Naive thymus-derived CD8-positive, alpha-beta T cell (primary cell): ENCODE results near the gene NRXN3. TPM values are rescaled to one million over a fixed set of nuclear protein-coding genes. Genes with fewer than 3 reads are reported as not detected.
A peak's percentile ranks its signal among the peaks of the same experiment; 100 is the strongest.

Experiments
- ATAC-seq, 2 donors: fragments of 150-1000 bp; cut with Tn5 transposase in 1 of 2; sonication (Bioruptor Pico), chemical (Tn5 transposase) in 1 of 2; 1 replicate in 1 of 2; 2 replicates in 1 of 2; pipeline ENCODE4 v1.10.0; 2021; ENCODE audit warnings: mild to moderate bottlenecking in 2 of 2, moderate library complexity in 2 of 2
- POLR2A ChIA-PET: fragments of 350-600 bp; sonication (Branson Sonifier 250); formaldehyde crosslinking; loops from one replicate; lab custom pipeline; 2021; ENCODE audit warnings: antibody characterized with exemption; lab: Charles Lee
- DNase-seq, 10 donors: peaks; one replicate each; pipeline versions ENCODE4 v3.0.0 to v3.0.0-alpha.2; 2020 to 2022
- H3K27ac Mint-ChIP-seq, 10 donors: one replicate each; pipeline ENCODE4 v1.8.0; 2020 to 2022; ENCODE audit warnings: mild to moderate bottlenecking in 10 of 10, mixed read lengths in 10 of 10, moderate library complexity in 4 of 10, inconsistent platforms in 1 of 10
- H3K27me3 Mint-ChIP-seq, 5 donors: one replicate each; pipeline ENCODE4 v1.8.0; 2021 to 2022; ENCODE audit warnings: mixed read lengths in 5 of 5
- H3K36me3 Mint-ChIP-seq, 3 donors: one replicate each; pipeline ENCODE4 v1.8.0; 2020 to 2022; ENCODE audit warnings: mixed read lengths in 3 of 3, mild to moderate bottlenecking in 2 of 3, inconsistent platforms in 1 of 3
- H3K4me1 Mint-ChIP-seq, 4 donors: one replicate each; pipeline ENCODE4 v1.8.0; 2021 to 2022; ENCODE audit warnings: mixed read lengths in 4 of 4
- H3K4me3 Mint-ChIP-seq, 10 donors: one replicate each; pipeline ENCODE4 v1.8.0; 2020 to 2022; ENCODE audit warnings: mild to moderate bottlenecking in 10 of 10, mixed read lengths in 10 of 10, moderate library complexity in 6 of 10, inconsistent platforms in 1 of 10
- H3K9me3 Mint-ChIP-seq, 9 donors: one replicate each; pipeline ENCODE4 v1.8.0; 2020 to 2022; ENCODE audit warnings: mixed read lengths in 9 of 9, mild to moderate bottlenecking in 3 of 9, inconsistent platforms in 1 of 9, moderate library complexity in 1 of 9
- polyA plus RNA-seq, 3 donors: library from polyadenylated mRNA; unstranded; fragments of 300-500 nt; fragmentation: Illumina TruSeq; gene quantifications; one replicate each; pipeline ENCODE4 v1.2.3, GENCODE V29; 2021
- total RNA-seq, 8 experiments: library from RNA in 2 of 8; stranded (reverse) in 2 of 8; gene quantifications; one replicate each; pipeline ENCODE4 v1.2.3 and lab custom pipeline; 2021 to 2026

NRXN3 gene
- total and polyA plus RNA-seq, 5 experiments from 2014 or later, result not detected

DNA sequence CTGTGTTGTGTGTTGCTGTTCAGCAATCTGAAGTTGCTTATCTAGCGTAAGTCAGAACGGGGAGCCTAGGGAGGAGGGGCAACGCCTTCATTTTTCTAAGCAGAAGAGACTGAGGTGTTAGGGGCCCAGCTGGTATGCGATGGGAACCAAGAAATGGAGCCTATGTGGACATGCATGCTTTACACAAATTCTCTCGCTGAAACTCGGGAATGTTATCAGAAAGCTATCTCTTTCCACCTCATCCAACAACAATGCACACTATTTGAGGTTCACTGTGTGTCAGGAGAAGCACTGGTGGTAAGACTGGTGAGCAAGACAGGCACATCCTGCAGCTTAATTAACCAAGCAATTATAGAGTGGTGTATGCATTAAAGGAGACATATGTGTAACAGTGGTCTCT lies 89.7 kb downstream of the NRXN3 start:
- H3K4me3 Mint-ChIP-seq, result no peak overlapping the region
- H3K27me3 Mint-ChIP-seq, result peaks cover 0 to 26% (median 10%) of the 10 kb centered on the region in 5 donors
- peaks cover 0 to 16% (median 0%) of the 10 kb centered on the region in 9 donors for H3K9me3 Mint-ChIP-seq
- POLR2A ChIA-PET, result no interaction called here
- peaks cover 0 to 5% (median 0%) of the 10 kb centered on the region in 4 donors for H3K4me1 Mint-ChIP-seq
- no peak for ATAC-seq
- H3K36me3 Mint-ChIP-seq, result no peaks in the 10 kb centered on the region
- no peak overlapping the region for H3K27ac Mint-ChIP-seq
- DNase-seq, result no peak

DNA sequence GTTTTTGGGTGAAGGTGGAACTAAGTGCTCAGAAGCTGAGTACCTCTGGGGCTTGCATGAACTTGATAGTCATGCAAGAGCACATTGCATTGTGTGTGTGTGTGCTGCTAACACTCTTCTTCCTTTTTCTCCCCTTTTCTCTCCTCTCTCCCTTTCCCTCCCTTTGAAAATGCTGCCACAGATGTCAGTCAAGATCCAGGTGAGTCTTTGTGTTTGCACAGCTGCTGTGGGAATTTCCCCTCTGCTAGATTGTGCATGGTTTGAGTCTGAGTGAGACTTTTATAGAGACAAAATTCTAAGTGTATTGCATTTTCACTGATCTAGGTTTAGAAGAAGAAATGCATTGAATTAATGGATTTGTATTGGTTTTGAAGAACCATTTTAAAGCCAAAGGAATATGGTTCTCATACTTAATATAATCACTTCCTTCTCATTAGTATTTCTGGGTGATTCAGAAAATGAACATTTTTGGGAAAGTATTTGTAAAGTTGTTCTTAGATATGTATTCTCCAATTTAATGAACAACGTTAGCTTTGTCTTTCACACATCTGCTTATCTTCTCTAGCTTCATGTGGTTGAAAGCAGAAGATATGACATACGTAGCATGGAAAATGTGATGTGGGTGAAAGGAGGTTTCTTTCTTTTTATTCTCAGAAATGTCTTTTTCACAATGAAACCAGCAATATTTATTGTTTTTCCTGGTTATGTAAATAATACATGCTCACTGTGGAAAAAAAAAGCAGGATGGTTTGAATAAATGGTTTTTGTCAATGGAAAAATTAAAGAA lies 108.5 kb downstream of the NRXN3 start:
- H3K4me3 Mint-ChIP-seq, result no peak overlapping the region
- POLR2A ChIA-PET, result no interaction called here
- H3K9me3 Mint-ChIP-seq, result no peaks in the 10 kb centered on the region
- H3K36me3 Mint-ChIP-seq, result no peaks in the 10 kb centered on the region
- ATAC-seq, result no peak
- no peak overlapping the region for H3K27ac Mint-ChIP-seq
- peaks cover 0 to 17% (median 4%) of the 10 kb centered on the region in 5 donors for H3K27me3 Mint-ChIP-seq
- no peak for DNase-seq
- H3K4me1 Mint-ChIP-seq, result no peaks in the 10 kb centered on the region

DNA sequence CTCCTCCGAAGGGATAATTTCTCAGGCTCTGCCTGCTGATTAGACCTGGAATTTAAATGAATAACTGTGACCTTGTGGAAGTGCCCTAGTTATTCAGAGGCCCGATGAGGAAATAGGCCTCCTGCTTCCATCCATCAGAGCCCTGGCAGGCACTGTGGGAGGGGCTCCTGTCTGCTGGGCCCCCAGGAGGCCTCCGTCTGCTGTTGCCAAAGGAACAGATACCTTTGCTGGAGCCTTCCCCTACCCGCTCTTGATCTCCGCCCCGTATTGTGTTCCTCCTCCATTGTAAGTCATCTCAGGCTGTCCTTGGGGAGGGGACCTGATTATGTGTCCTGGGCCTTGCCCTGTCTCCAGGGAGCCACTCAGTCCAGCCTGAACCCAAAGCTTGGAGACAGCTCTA lies 112.3 kb downstream of the NRXN3 start:
- H3K36me3 Mint-ChIP-seq, result no peaks in the 10 kb centered on the region
- ATAC-seq (no peak), DNase-seq (no peak)
- POLR2A ChIA-PET, result no interaction called here
- peaks cover 3 to 17% (median 12%) of the 10 kb centered on the region in 5 donors for H3K27me3 Mint-ChIP-seq
- no peak overlapping the region for H3K27ac Mint-ChIP-seq
- H3K4me1 Mint-ChIP-seq, result no peaks in the 10 kb centered on the region
- no peak overlapping the region for H3K4me3 Mint-ChIP-seq
- no peaks in the 10 kb centered on the region for H3K9me3 Mint-ChIP-seq

DNA sequence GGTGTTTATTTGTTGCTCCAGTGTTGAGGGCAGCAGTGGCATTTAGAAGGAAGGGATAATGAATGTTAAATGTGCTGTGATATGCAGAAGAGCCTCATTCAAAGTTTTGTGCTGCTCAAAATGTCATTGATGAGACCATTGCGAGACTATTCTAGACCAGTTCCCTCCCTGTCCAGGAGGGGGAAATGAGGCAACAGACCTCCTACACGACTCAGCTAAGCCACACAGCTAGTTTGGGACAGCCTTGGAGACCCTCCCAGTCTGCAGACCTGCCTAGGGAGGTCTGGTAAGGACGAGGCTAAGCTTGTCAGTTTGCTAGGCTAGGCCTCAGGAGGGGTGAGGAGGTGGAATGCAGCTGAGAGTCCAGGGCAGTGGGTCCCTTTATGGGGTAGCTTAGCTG lies 116.0 kb downstream of the NRXN3 start:
- no peaks in the 10 kb centered on the region for H3K36me3 Mint-ChIP-seq
- no peak overlapping the region for H3K27ac Mint-ChIP-seq
- DNase-seq, result no peak
- no peaks in the 10 kb centered on the region for H3K9me3 Mint-ChIP-seq
- ATAC-seq, result no peak
- peaks cover 4 to 20% (median 11%) of the 10 kb centered on the region in 5 donors for H3K27me3 Mint-ChIP-seq
- H3K4me1 Mint-ChIP-seq, result no peaks in the 10 kb centered on the region
- no peak overlapping the region for H3K4me3 Mint-ChIP-seq
- POLR2A ChIA-PET, result no interaction called here

DNA sequence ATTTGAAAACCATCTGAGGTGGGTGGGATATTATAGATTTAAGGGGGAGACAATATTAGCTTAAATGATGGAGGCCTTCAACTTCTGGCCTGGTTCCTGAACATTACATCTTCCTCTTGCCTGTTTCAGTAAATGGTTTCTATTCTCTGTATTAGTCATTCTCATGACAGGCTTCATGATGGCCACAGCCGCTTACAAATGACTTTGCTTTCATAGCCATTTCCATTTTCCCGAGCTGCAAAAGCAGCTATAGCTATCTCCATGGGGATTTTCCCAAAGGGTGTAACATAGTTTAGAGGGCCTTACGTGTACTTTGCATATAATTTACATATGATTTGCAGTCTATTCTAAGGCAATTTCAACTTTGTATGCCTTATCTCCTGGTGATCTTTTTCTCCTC lies 121.8 kb downstream of the NRXN3 start:
- DNase-seq, result no peak
- POLR2A ChIA-PET, result no interaction called here
- no peaks in the 10 kb centered on the region for H3K4me1 Mint-ChIP-seq
- H3K27me3 Mint-ChIP-seq, result peaks cover 4 to 24% (median 5%) of the 10 kb centered on the region in 5 donors
- no peaks in the 10 kb centered on the region for H3K9me3 Mint-ChIP-seq
- H3K4me3 Mint-ChIP-seq, result no peak overlapping the region
- H3K36me3 Mint-ChIP-seq, result no peaks in the 10 kb centered on the region
- ATAC-seq, result no peak
- no peak overlapping the region for H3K27ac Mint-ChIP-seq

DNA sequence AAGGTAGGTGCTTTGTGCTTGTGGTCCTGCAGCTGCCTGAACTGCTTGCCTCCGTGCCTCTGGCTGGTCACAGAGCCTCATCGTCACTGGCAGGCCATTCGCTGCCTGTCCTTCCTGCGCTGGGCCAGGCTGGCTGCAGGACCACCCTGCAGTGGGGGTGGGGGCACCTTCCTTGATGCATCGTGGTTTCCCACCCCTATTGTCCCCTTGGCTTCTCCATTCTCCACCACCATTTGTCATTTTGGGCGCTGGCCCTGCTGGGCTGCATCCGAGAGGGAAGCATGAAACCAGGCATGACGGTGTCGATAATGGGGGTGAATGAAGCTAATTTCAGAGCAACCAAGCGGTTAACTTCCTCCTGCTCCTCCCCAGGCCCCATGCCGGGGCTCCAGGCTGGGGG lies 127.7 kb downstream of the NRXN3 start:
- POLR2A ChIA-PET, result no interaction called here
- Mint-ChIP-seq H3K4me1 (no peaks in the 10 kb centered on the region), H3K36me3 (no peaks in the 10 kb centered on the region), H3K9me3 (peaks cover 0 to 5% (median 0%) of the 10 kb centered on the region in 9 donors), H3K4me3 (no peak overlapping the region), H3K27me3 (peaks cover 6 to 39% (median 16%) of the 10 kb centered on the region in 5 donors), H3K27ac (peak overlapping the region in 1 of 10 donors; percentile 25)
- DNase-seq (no peak), ATAC-seq (no peak)

DNA sequence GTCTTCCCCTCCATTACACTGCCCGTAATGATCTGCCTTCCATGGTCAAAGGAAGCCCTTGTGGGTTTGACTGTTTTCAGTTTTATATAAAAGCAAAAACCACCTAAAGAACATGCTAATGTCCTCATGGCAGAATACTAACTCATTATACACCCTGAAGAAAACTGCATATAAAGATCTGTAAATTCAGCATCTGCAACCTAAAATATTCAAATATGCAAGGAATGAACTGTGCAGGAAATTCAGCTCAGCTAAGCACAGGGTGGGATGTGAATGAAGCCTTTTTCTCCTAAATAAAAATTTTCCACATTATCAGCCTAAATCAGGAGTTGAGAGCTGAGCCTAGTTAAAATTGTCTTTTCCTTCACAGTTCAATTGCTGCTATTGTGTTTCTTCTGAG lies 128.1 kb downstream of the NRXN3 start:
- no peaks in the 10 kb centered on the region for H3K36me3 Mint-ChIP-seq
- H3K27ac Mint-ChIP-seq, result no peak overlapping the region
- H3K4me3 Mint-ChIP-seq, result no peak overlapping the region
- no peak for ATAC-seq
- H3K9me3 Mint-ChIP-seq, result peaks cover 0 to 5% (median 0%) of the 10 kb centered on the region in 9 donors
- no peaks in the 10 kb centered on the region for H3K4me1 Mint-ChIP-seq
- DNase-seq, result no peak
- POLR2A ChIA-PET, result no interaction called here
- peaks cover 6 to 43% (median 18%) of the 10 kb centered on the region in 5 donors for H3K27me3 Mint-ChIP-seq

DNA sequence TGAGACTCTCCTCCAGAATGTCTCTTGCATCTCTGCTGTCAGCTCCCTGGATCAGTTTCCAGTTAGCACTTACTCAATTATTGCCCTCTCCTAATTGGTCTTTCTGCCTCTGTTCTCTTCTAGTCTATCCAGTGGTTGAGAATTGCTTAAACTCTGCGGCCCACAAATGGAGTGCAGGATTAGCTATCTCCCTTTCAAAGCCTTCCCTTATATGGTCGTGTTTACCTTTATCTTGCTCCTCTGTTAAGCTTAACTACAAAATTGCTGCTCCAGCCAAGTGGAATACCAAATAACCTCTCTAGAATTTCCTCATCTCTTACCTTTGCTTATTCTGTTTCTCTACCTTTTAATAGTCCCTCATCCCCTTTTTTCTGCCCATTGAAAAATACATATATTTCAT lies 132.7 kb downstream of the NRXN3 start:
- H3K27me3 Mint-ChIP-seq, result peaks cover 11 to 32% (median 12%) of the 10 kb centered on the region in 5 donors
- H3K4me1 Mint-ChIP-seq, result no peaks in the 10 kb centered on the region
- H3K4me3 Mint-ChIP-seq, result no peak overlapping the region
- ATAC-seq (no peak), DNase-seq (no peak)
- POLR2A ChIA-PET, result no interaction called here
- H3K36me3 Mint-ChIP-seq, result no peaks in the 10 kb centered on the region
- peaks cover 0 to 5% (median 0%) of the 10 kb centered on the region in 9 donors for H3K9me3 Mint-ChIP-seq
- no peak overlapping the region for H3K27ac Mint-ChIP-seq

DNA sequence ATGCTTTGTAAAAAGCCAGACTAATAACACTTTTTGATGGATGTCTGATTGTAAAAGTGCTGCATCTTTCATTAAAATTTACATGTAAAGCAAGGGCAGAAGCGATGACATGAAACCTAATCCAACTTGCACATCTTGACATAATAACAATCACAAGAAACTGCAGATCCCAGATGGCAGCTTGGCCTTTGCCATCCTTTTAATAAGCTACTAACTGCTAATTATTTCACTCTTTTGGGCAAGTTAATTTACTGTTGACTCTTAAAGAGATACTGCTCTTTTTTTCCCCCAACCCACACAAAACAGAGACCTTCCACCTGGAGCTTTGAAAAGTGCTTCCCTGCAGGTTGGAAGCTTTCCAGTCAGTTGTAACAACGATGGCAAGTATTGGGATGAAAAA lies 137.5 kb downstream of the NRXN3 start:
- no peak overlapping the region for H3K4me3 Mint-ChIP-seq
- peaks cover 0 to 2% (median 0%) of the 10 kb centered on the region in 9 donors for H3K9me3 Mint-ChIP-seq
- H3K27ac Mint-ChIP-seq, result no peak overlapping the region
- ATAC-seq, result no peak
- H3K4me1 Mint-ChIP-seq, result no peaks in the 10 kb centered on the region
- no peak for DNase-seq
- peaks cover 4 to 14% (median 7%) of the 10 kb centered on the region in 5 donors for H3K27me3 Mint-ChIP-seq
- POLR2A ChIA-PET, result no interaction called here
- H3K36me3 Mint-ChIP-seq, result no peaks in the 10 kb centered on the region

DNA sequence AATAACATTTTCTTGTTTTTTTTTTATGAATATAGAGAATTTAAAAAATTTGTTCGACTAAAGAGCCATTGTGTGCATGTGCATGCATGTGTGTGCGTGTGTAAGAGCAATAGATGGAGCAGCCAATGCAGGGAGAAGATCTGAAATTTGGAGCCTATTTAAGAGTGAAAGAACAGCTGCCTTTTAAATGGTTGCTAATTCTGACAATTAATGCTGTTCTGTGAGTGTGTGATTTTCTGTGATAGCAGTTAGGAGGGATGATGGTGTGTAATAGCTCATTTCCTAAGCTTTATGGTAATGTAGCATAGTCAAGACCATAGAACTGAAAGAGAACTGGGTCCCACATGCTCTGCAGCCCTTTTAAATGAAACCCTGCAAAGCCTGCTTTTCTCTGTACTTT lies 137.9 kb downstream of the NRXN3 start:
- DNase-seq, result no peak
- Mint-ChIP-seq H3K27ac (no peak overlapping the region), H3K4me1 (no peaks in the 10 kb centered on the region), H3K9me3 (peaks cover 0 to 2% (median 0%) of the 10 kb centered on the region in 9 donors), H3K4me3 (no peak overlapping the region), H3K27me3 (peaks cover 1 to 10% (median 7%) of the 10 kb centered on the region in 5 donors), H3K36me3 (no peaks in the 10 kb centered on the region)
- no peak for ATAC-seq
- POLR2A ChIA-PET, result no interaction called here

DNA sequence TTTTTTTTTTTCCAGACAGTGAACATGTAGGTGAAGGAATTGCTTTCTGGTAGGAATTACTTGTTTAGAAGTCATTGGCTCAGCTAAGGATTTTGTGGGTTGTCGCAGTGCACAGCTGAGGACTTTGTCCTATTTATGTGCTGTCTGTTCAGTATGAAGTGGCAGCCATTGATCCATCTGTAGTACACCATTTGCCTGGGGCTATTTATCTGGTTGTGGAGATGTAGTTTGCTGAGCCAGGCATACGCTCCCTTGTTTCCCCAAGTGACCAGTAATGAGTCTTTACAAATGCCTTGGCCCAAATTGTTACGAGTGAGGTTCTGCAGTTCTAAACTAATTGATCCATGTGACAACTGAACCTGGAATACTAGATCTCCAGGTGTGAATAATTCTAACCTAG lies 140.1 kb downstream of the NRXN3 start:
- POLR2A ChIA-PET, result no interaction called here
- no peaks in the 10 kb centered on the region for H3K9me3 Mint-ChIP-seq
- no peaks in the 10 kb centered on the region for H3K4me1 Mint-ChIP-seq
- H3K36me3 Mint-ChIP-seq, result no peaks in the 10 kb centered on the region
- H3K27me3 Mint-ChIP-seq, result peaks cover 0 to 11% (median 4%) of the 10 kb centered on the region in 5 donors
- DNase-seq (no peak), ATAC-seq (no peak)
- no peak overlapping the region for H3K4me3 Mint-ChIP-seq
- H3K27ac Mint-ChIP-seq, result no peak overlapping the region

DNA sequence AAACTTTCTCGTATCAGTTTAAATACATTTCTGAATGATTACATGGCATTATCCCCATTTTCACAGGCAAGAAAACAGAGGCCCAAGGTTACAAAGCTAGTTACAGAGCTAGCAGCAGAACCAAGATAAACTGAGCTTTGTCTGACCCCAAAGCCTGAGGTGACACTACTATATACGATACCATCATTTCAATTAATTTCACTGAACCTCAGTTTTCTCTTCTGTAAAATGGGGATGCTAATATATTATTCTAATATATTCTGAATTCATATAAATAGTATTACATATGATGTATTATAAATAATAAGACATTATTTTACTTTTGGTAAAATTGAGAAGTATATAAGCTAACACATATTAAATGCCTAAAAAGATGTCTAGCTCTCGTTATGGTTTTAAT lies 143.3 kb downstream of the NRXN3 start:
- ATAC-seq (no peak), DNase-seq (no peak)
- POLR2A ChIA-PET, result no interaction called here
- H3K9me3 Mint-ChIP-seq, result peaks cover 0 to 10% (median 0%) of the 10 kb centered on the region in 9 donors
- no peak overlapping the region for H3K4me3 Mint-ChIP-seq
- H3K4me1 Mint-ChIP-seq, result no peaks in the 10 kb centered on the region
- peaks cover 3 to 41% (median 14%) of the 10 kb centered on the region in 5 donors for H3K27me3 Mint-ChIP-seq
- no peak overlapping the region for H3K27ac Mint-ChIP-seq
- H3K36me3 Mint-ChIP-seq, result no peaks in the 10 kb centered on the region

DNA sequence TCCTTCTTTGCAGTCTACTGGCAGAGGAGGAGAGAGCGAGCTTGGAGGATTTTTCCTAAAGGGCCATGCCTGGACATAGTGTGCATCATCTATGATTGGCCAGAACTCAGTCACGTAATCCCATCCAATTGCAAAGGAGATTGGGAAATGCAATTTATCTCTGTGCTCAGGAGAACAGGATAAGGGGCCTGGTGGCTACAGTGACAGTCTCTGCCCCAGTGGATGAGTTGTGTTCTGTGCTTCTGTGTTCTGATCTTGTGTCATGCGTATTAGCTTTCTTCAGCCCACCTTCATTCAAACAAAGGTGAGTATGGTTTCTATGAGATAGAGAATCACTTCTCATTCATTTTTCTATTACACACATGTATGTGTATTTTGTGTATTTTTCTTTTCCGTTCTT lies 144.3 kb downstream of the NRXN3 start:
- DNase-seq (no peak), ATAC-seq (no peak)
- Mint-ChIP-seq H3K9me3 (peaks cover 0 to 10% (median 0%) of the 10 kb centered on the region in 9 donors), H3K27ac (no peak overlapping the region), H3K4me1 (no peaks in the 10 kb centered on the region), H3K4me3 (no peak overlapping the region), H3K36me3 (no peaks in the 10 kb centered on the region), H3K27me3 (peaks cover 3 to 49% (median 19%) of the 10 kb centered on the region in 5 donors)
- POLR2A ChIA-PET, result no interaction called here

DNA sequence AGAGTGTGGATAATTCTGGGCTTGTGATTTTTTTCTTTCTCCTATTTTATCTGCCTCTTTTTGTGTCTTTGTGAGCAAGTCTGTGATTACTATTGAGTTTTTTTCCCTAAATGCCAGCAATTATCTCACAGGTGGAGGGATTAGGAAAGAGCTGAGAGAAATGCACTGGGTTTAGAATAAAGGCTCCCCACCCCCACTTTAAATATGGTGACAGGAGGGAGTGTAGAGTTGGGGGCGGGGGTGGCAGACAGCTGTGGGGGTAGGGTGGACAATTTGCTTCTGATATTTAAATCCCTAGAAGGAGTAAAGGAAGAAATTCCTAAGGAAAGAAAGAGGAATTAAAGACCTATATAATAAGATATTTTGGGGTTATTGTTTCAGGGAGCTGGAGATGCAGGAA lies 145.9 kb downstream of the NRXN3 start:
- Mint-ChIP-seq H3K27me3 (peaks cover 13 to 65% (median 23%) of the 10 kb centered on the region in 5 donors), H3K4me1 (no peaks in the 10 kb centered on the region), H3K9me3 (peaks cover 0 to 10% (median 0%) of the 10 kb centered on the region in 9 donors), H3K27ac (no peak overlapping the region), H3K36me3 (no peaks in the 10 kb centered on the region), H3K4me3 (no peak overlapping the region)
- POLR2A ChIA-PET, result no interaction called here
- ATAC-seq (no peak), DNase-seq (no peak)
